GM18508 (cell line): ENCODE measurements around the gene ZSCAN16.

Experiments
- ATAC-seq: cut with Tn5 transposase; IDR thresholded peaks from one replicate; pipeline ENCODE4 v1.9.1; 2021; ENCODE audit warnings: moderate number of reproducible peaks; ENCODE audit not compliant: insufficient read depth, unreplicated experiment

The ZSCAN16 gene

DNA sequence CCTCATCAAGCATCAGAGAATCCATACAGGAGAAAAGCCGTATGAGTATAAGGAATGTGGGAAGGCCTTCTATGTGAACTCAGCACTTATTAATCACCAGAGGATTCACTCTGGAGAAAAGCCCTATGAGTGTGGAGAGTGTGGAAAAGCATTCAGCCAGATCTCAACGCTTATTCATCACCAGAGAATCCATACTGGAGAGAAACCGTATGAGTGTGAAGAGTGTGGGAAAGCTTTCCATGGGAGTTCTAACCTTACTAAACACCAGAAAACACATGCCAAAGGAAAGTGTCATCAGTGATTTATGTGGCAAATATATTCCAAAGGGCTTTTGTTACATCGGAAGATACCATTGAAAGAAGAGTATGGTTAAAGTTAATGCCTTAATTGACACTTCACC, 42.7 kb downstream of the ZSCAN16 start:
- no peak for ATAC-seq

GRCh38 chr6:28167926-28168325, 43.5 kb downstream of the ZSCAN16 start:
- ATAC-seq: no peak

DNA sequence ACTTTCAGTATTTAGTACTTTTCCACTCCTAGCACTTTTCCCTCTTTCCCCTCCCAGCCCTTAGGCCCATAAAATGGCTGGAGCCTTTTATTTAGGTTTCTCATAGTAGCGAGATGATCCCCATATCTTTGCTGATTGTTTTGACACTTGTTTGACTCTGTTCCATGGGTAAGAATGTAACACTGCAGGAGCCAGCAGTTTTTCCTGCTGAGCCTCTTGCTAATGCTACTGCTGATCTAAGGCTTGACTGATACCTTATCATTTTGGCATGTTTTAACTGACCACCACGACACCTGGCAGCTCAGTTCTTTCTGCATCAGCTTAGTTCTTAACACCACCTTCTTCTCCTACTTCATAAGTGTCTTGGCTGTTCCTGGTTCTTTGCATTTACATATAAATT, 46.9 kb downstream of the ZSCAN16 start:
- no peak for ATAC-seq

DNA sequence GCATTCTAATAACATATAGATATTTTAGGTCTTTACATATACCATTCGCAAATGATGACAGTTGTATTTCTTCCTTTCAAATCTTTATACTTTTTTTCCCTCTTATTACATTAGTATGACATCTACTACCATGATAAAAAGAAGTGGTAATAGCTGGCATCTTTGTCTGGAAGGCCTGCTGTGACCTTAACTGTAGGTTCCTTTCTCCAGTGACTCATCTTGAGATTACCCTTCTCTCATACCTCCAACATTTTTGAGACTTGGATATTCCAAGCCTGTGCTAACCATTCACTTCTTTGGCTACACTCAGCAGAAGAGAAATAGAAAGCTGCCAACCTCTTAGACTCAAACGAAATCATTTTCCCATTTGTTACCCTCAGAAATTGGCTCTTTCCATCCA, 47.6 kb downstream of the ZSCAN16 start:
- ATAC-seq: no peak

DNA sequence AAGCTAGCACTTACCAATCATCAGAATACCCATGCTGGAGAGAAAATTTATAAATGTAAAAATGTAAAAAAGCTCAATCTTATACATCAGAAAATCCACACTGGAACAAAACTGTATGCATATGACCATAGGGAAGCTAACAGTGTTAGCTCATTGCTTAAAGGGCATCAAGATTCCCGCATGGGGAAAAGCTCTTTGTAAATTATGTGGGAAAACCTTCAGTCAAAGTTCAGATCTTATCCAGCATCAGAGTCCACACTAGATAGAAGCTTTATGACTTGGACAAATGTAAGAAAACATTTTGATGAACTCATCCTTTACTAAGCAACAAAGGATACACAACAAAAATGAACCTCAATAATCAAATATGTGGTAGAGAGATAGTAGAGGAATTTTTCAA, 52.0 kb downstream of the ZSCAN16 start:
- no peak for ATAC-seq
